Osteocyte (in vitro differentiated cells): ENCODE data around the gene DIP2C. TPM values are rescaled to one million over a fixed set of nuclear protein-coding genes. Genes with fewer than 3 reads are reported as not detected.

ENCODE experiments used
- DNase-seq: peaks from one replicate; pipeline ENCODE4 v3.0.0; 2021; ENCODE audit warnings: mixed read lengths; ENCODE audit not compliant: unreplicated experiment; ENCODE audit errors: extremely low spot score
- H3K27ac Mint-ChIP-seq: one replicate; pipeline ENCODE4 v1.8.0; 2021; ENCODE audit warnings: mild to moderate bottlenecking, mixed read lengths; ENCODE audit not compliant: unreplicated experiment
- H3K27me3 Mint-ChIP-seq: one replicate; pipeline ENCODE4 v1.8.0; 2021; ENCODE audit warnings: mixed read lengths; ENCODE audit not compliant: unreplicated experiment
- H3K36me3 Mint-ChIP-seq: one replicate; pipeline ENCODE4 v1.8.0; 2021; ENCODE audit warnings: mixed read lengths; ENCODE audit not compliant: unreplicated experiment
- H3K4me1 Mint-ChIP-seq: one replicate; pipeline ENCODE4 v1.8.0; 2021; ENCODE audit warnings: mixed read lengths; ENCODE audit not compliant: unreplicated experiment
- H3K4me3 Mint-ChIP-seq: one replicate; pipeline ENCODE4 v1.8.0; 2021; ENCODE audit warnings: mild to moderate bottlenecking, moderate library complexity, mixed read lengths; ENCODE audit not compliant: unreplicated experiment
- H3K9me3 Mint-ChIP-seq: one replicate; pipeline ENCODE4 v1.8.0; 2021; ENCODE audit warnings: mixed read lengths; ENCODE audit not compliant: unreplicated experiment
- CTCF ChIP-seq: fragments of 200-600 bp; sonication (generic); IDR thresholded peaks from 2 replicates; pipeline ENCODE4 v1.5.0; 2021; ENCODE audit warnings: antibody characterized with exemption, mild to moderate bottlenecking, moderate library complexity
- total RNA-seq: library from RNA; stranded (reverse); gene quantifications from 2 replicates; pipeline ENCODE4 v1.2.1, GENCODE V29; 2021

The DIP2C gene
- total RNA-seq, 1 donor from 2014 or later, result 36.8 TPM

GRCh38 chr10:282294-283139 lies 407.0 kb downstream of the DIP2C start:
- Mint-ChIP-seq H3K4me3 (no peak overlapping the region), H3K36me3 (peaks cover 51% of the 10 kb centered on the region), H3K9me3 (no peaks in the 10 kb centered on the region), H3K27me3 (no peaks in the 10 kb centered on the region), H3K4me1 (peaks cover 14% of the 10 kb centered on the region), H3K27ac (no peak overlapping the region)
- TF ChIP-seq CTCF, result no peak
- DNase-seq, result no peak

GRCh38 chr10:279655-280054 lies 409.8 kb downstream of the DIP2C start:
- Mint-ChIP-seq H3K4me3 (no peak overlapping the region), H3K27me3 (no peaks in the 10 kb centered on the region), H3K27ac (no peak overlapping the region), H3K9me3 (no peaks in the 10 kb centered on the region), H3K4me1 (no peaks in the 10 kb centered on the region), H3K36me3 (peaks cover 50% of the 10 kb centered on the region)
- no peak for DNase-seq
- TF ChIP-seq CTCF, result no peak

- peaks cover 48% of the 10 kb centered on the region for H3K36me3 Mint-ChIP-seq
- H3K27ac Mint-ChIP-seq, result no peak overlapping the region
- H3K4me3 Mint-ChIP-seq, result no peak overlapping the region
These were observed 410.2 kb downstream of the DIP2C start for GRCh38 chr10:279232-279631.

GRCh38 chr10:278707-279106 lies 410.8 kb downstream of the DIP2C start:
- no peak for DNase-seq
- Mint-ChIP-seq H3K9me3 (no peaks in the 10 kb centered on the region), H3K27me3 (no peaks in the 10 kb centered on the region), H3K4me3 (no peak overlapping the region), H3K4me1 (no peaks in the 10 kb centered on the region), H3K27ac (no peak overlapping the region), H3K36me3 (peaks cover 43% of the 10 kb centered on the region)
- no peak for TF ChIP-seq CTCF

More at GRCh38 chr10:279232-279631, 410.2 kb downstream of the DIP2C start:
- no peaks in the 10 kb centered on the region for H3K4me1 Mint-ChIP-seq
- no peaks in the 10 kb centered on the region for H3K9me3 Mint-ChIP-seq
- TF ChIP-seq CTCF, result no peak
- DNase-seq, result no peak
- H3K27me3 Mint-ChIP-seq, result no peaks in the 10 kb centered on the region

GRCh38 chr10:277963-278362 lies 411.5 kb downstream of the DIP2C start:
- no peak for TF ChIP-seq CTCF
- no peaks in the 10 kb centered on the region for H3K27me3 Mint-ChIP-seq
- no peak overlapping the region for H3K27ac Mint-ChIP-seq
- H3K4me1 Mint-ChIP-seq, result no peaks in the 10 kb centered on the region
- no peaks in the 10 kb centered on the region for H3K9me3 Mint-ChIP-seq
- peaks cover 37% of the 10 kb centered on the region for H3K36me3 Mint-ChIP-seq
- DNase-seq, result no peak
- H3K4me3 Mint-ChIP-seq, result no peak overlapping the region
